Fibroblast of skin of scalp (primary cell): ENCODE results near the gene CAPN15.

Source experiments
- DNase-seq: peaks from one replicate; pipeline ENCODE4 v3.0.0-alpha.2; 2013

The CAPN15 gene

DNA sequence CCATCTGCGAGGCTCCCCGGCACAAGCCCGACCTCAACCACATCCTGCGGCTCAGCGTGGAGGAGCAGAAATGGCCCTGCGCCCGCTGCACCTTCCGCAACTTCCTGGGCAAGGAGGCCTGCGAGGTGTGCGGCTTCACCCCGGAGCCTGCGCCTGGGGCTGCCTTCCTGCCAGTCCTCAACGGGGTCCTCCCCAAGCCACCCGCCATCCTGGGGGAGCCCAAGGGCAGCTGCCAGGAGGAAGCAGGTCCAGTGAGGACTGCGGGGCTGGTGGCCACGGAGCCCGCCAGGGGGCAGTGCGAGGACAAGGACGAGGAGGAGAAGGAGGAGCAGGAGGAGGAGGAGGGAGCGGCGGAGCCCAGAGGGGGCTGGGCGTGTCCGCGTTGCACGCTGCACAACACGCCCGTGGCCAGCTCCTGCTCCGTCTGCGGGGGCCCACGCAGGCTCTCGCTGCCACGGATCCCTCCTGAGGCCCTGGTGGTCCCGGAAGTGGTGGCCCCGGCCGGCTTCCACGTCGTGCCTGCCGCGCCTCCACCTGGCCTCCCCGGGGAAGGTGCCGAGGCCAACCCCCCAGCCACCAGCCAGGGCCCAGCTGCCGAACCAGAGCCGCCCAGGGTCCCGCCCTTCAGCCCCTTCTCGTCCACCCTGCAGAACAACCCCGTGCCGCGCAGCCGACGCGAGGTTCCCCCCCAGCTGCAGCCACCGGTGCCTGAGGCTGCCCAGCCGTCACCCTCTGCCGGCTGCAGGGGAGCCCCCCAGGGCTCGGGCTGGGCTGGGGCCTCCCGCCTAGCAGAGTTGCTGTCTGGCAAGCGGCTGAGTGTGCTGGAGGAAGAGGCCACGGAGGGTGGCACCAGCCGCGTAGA, 19.6 kb downstream of the CAPN15 start:
- no peak for DNase-seq

DNA sequence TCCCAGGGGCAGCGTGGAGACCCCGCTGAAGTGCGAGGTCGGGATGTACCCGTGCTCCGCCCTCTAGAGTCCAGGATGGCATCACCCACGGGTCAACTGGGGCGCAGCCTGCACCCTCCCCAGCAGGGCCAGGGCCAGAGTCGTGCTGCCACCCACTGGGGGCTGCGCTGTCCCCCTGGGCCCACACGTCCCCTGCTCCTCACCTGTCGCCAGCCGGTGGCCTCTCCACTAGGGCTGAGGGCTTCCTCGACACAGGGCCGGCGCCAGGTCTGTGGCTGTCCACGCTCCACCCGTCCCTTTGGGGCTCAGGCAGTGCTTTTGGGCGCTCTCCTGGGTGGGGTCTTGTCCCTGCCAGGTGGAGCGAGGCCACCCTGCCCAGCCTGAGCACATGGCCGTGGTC, 21.1 kb downstream of the CAPN15 start:
- no peak for DNase-seq

DNA sequence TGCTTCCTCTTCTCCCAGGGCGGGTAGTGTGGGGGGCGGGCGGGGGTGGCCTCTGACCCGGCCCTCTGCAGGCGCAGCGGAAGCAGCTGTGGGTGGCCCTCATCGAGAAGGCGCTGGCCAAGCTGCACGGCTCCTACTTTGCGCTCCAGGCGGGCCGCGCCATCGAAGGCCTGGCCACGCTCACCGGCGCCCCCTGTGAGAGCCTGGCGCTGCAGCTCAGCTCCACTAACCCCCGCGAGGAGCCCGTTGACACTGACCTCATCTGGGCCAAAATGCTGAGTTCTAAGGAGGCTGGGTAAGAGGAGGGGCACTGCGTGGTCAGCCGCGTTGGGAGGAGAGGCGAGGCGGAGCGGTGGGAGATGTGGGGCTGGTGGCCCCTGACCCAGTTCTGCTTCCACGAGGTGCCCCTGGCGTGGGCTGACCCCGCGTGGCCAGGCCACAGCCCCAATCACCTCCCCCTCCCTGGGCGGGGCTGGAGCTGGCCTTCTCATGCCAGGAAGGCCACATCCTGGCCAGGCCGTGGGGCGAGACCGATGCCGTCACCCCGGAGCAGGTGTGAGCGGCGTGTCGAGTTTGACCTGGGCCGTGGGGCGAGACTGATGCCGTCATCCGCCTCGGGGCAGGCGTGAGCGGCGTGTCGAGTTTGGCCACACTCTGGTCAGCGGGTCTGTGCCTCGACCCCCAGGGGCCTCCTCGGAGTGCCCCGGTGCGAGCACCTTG, 22.2 kb downstream of the CAPN15 start:
- no peak for DNase-seq

DNA sequence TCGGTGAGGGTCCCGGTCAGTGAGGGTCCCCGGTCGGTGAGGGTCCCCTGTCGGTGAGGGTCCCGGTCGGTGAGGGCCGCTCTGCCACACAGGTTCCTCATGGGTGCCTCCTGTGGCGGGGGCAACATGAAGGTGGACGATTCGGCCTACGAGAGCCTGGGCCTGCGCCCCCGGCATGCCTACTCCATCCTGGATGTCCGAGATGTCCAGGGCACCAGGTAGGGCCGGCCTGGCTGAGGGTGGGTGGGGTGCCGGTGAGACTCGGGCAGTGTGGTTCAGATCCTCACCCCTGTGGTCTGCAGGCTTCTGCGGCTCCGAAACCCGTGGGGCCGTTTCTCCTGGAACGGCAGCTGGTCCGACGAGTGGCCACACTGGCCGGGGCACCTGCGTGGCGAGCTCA, 23.7 kb downstream of the CAPN15 start:
- DNase-seq = no peak

DNA sequence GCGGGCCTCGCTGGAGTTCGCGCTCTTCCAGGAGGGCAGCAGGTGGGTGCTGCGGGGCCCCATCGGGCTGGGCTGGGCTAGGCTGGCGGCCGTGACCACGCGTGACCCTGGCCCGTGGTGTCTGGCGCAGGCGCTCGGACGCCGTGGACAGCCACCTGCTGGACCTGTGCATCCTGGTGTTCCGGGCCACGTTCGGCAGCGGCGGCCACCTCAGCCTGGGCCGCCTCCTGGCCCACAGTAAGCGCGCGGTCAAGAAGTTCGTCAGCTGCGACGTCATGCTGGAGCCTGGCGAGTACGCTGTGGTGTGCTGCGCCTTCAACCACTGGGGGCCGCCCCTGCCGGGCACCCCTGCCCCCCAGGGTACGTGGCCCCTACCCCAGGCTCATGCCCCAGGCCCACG, 24.7 kb downstream of the CAPN15 start:
- no peak for DNase-seq

DNA sequence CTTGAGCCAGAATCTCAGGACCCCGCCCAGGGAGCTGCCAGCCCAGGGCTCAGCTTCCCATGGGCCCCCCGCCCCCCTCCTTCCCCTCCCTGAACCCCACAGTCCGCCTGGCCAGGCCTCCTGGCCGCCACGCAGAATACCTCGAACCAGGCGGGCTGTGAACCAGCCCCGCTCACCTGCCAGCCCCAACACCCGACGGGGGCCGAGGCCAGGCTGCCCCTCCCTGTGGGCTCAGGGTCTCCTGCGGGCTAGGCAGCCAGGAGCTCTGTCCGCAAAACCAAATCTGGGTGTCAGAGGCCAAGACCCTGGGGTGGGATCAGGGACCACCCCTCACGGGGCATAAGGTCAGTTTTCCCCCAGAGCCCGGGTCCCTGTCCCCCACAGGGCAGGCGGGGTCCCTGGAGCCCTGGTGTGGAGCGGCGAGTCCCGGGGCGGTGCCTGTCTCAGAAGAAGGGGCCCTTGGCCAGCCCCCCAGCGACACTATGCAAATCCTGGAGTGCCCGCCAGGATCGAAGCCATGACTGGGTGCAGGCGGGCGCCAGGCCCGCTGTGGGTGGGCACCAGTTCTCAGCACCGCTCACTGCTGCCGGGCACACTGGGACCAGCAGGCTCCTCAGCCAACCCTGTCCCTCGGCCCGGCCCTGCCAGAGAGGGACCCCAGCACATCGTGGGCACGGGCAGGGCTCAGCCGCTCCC, 26.2 kb downstream of the CAPN15 start:
- no peak for DNase-seq

DNA sequence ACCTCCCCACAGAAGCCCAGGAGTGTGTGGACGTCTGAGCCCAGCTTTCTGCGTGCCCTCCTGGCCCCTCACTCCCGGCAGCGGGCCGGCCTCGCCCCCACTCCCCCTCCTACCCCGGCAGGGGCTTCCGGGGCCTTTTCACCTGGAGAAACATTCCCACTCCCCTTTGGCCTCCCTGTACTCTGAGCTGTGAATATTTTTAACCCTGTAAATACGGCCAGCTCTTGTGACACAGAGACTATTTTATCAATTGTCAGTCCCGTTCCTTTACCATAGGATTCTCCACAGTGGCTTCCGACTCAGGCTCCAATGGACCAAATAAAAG, 26.7 kb downstream of the CAPN15 start:
- no peak for DNase-seq

DNA sequence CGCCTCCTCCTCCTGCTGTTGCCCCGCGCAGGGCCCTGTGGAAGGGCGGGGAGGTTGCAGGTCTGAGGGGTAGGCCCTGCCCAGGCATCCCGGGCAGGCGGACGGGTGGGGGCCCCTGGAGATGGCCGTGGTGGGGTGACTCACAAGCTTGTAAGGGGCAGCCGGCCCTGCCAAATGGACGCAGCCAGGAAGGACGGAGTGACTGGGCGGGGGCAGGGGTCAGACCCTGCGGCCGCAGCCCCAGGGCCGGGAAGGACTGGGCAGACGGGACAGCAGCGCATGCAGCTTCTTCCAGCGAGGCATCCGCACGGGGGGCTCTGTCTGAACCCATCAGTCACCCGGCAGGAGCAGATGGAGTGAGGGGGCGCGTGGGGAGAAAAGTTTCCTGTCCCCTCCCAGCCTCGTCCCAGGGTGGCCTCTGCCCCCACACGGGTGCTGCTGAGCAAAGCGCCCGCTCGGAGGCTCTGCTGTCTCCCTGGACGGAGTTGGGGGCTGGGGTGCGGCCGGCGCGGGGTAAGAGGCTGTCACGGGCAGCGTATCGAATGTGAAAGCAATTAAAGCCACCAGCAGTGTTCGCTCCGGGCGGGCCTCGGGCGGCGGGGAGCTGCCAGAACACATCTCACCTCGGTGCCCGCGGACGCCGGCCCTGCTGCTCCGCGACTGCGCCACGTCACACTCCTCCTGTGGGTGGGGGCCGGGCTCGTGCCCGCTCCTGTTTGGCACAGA, 27.3 kb downstream of the CAPN15 start:
- peak; percentile 14 for DNase-seq

DNA sequence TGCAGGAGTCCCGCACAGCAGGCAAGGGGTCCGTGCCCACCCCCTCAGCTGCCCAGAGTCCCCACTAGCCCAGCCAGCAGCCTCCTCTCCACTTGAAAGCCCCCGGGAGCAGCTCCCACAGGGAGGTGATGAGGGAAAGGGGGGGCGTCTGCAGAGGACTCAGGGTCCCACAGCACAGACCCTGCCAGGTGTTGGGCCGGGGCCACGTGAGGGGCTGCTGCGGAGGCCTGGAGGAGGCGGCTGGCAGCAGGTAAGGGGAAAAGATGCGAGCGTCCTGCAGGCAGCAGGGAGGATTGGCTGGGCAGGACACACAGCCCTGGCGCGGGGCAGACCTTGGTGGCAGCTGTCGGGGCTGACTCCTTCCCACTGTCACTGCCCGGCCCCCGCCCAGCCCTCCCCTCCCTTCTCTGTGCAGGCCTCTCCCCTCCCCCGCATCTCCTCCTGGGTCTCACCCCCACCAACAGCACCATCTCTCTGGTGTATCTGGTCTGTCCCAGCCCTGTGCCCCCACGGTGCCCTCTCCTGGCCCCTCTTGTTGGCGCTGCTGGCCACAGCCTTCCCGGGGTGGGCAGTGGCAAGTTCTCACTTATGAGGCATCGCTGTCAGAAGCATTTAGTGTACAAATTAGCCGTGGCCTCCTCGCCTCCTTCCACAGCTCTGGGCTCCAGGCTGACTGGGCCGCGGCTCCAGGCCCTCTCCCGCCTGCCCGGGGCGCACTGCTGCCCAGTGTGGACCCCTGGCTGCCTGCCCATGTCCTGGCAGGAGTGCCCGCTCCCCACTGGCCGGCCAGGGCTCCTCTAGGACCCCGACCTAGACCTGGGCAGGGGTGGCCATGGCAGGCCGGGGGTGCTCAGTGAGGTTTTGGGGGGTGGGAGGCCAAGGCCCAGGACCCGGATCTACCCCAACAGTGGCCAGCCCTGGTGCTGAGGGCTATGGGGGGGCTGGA, 28.3 kb downstream of the CAPN15 start:
- no peak for DNase-seq

DNA sequence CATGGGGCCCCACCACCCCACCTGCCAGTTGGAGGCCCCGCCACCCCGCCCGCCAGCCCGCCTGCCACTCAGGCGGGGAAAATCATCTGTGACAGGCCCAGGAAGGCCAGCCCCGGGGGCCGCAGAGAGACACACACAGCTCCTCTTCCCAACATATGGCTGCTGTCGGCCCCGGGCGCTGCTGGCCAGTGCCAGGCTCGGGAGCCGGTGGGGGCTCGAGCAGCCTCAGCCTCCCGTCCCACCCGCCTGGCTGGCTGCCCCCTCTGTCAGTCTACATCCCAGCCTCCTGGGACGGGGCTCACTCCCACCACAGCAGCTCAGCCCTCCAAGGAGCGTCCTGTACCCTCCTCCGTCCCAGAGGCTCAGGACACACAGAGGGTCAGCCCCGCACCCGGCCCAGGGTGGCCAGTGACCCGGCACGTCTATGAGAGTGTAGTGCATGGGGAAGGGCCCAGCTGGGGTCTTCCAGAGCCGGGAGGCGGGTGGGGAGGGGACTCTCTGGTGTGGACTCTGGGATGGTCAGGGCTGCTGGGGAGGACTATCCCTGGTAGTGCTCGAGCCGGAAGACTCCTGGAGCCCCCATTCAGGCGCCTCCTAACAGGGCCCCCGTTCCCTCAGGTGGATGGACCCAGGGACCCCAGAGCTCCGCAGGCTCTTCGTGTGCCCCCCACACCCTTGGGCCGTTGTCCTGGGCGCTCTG, 29.1 kb downstream of the CAPN15 start:
- DNase-seq = no peak

DNA sequence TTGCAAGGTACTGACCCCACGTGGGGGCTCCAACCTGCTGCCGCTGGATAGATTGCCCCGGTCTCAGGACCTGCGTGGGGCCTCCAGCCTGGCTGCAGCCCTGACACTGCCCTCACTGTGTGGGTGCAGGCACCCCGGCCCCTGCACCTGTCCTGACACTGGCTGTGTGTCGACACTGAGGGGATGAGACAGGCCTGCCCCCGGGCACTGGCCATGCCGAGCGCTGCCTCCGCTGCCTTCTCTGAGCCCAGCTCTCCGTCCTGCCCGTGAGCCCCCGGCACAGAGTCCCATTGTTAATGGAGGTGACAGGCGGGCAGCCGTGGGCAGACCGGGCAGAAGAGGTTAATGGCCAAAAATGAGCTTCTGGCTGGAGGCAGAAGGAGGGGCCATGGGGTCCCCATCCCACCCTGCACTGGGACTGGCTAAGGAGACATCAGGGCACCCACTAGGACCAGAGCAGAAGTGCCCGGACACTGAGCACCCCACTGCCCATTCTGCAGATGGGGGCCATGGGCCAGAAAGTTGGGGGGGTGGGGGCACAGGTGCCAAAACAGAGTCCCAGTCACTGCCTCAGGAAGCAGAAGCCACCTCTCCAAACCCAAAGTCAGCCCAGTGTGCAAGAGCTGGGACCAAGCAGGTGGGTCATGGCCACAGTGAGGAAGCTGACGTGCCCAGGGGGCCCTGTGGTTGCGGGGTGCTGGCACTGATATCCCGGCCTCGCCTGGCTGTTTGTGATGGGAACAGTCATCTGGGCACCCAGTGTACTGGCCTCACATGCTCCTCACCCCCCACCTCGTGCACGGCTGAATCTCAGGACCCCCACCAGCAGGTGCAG, 30.2 kb downstream of the CAPN15 start:
- no peak for DNase-seq

DNA sequence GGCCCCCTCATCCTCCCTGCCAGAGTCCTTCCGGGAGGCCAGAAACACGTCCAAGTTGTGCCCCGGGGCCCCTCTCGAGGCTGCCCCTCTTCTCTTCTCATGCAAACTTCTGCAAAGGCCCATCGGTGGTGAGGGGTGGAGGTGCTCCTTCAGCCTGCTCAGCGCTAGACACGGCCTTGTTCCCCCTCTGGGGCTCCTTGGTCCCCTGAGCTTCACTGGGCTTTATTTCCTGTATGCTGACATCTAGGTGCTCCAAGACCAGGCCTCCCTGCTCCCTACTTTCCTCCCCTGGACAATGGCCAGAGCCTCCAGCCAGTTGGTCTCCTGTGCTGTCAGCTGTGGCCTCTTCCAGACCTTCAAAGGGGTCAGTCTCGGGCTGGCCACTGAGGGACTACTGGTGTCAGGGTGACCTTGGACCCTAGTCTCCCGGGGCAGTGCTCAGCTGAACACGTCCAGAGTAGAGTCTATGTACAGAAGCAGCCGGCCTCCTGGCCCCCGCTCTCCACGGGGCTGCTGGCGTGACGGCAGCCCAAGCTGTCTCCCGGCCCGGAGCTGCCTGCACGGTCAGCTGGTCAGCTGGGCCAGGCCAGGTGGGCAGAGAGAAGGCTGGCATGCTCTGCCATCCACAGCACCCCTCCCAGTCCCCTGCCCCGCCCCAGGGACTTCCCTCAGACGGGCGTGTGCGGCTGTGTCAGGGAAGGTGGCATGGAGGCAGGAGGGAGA, 30.9 kb downstream of the CAPN15 start:
- DNase-seq = no peak

DNA sequence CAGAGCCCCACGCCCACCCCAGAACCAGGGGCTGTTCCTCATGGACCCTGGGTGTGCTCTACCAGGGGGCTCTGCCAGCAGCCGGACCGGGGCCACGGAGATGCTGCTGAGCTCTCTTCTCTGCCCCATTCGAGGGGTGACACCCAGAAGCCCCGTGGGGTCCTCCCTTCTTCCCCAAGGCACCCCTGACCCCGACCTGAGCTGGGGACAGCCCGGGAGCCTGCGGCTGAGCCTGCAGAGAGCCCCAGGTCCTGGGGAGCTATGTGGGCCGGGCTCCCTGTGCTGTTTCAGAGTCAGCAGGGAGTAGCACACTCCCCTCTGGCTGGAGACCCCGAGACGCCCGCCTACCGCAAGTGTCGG, 31.5 kb downstream of the CAPN15 start:
- no peak for DNase-seq

DNA sequence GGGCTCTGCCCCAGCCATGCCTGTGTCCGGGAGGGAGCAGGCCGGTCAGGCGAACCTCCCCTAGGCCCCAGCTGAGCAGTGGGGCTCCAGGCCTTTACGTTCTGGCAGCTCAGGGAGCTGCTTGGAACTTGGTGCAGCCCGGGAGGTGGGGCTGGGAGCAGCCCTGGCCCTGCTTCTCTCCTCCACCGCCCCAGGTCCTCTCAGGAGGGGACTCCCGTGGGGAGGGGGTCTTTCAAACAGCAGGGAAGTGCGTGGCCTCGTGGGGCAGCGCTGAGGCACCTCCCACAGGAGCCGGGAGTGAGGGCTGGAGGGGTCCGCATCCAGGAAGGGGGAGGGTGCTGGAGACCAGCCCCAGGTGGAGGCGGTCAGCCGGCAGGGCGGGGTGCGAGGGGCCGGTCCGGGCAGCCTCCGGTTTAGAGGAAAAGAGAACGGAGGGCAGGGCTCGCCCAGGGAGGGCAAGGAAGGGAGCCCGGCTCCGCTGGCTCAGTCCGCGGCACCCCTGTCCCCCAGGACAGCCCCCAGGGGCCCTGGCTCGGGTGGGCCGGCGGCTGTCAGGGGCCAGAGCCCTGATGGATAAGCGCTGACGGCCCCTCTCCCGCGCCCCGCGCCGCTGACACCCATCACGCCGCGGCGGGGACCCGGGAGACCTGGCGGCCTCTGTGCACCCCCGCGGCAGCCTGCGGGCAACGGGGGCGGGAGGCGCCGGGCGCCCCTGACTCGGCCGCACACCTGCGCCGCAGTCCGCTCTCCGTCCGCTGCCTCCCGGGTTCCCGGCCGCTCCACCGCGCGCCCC, 32.1 kb downstream of the CAPN15 start:
- DNase-seq = no peak

DNA sequence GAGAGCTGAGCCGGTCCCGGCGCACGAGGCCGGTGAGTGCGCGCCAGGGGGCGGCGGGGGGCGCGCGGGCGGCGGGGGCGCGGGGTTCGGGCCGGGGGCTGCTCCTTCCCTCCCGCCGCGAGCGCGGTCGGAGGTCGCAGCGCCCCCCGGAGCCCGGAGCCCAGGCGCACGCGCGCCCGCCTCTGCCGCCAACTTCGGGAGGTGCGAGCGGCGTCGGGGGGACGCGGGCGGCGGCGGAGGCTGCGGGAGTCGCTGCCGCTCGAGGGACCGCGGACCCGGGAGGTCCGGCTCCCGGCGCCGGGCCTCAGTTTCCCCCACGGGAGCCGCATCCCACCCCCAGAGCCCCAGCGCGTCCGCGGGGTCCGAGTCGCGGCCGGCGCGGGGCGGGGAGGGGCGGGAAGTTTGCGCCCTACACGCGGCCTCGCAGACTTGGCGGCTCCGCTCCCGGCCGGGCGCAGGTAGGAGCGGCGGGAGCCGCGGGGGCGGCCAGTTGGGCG, 32.7 kb downstream of the CAPN15 start, which contains the start of gene PRR35:
TSS of gene PRR35 (plus strand) at position 191 of the 497 bp plus-strand sequence. CDS start 2,901 bp downstream, outside the sequence.
- DNase-seq = no peak

DNA sequence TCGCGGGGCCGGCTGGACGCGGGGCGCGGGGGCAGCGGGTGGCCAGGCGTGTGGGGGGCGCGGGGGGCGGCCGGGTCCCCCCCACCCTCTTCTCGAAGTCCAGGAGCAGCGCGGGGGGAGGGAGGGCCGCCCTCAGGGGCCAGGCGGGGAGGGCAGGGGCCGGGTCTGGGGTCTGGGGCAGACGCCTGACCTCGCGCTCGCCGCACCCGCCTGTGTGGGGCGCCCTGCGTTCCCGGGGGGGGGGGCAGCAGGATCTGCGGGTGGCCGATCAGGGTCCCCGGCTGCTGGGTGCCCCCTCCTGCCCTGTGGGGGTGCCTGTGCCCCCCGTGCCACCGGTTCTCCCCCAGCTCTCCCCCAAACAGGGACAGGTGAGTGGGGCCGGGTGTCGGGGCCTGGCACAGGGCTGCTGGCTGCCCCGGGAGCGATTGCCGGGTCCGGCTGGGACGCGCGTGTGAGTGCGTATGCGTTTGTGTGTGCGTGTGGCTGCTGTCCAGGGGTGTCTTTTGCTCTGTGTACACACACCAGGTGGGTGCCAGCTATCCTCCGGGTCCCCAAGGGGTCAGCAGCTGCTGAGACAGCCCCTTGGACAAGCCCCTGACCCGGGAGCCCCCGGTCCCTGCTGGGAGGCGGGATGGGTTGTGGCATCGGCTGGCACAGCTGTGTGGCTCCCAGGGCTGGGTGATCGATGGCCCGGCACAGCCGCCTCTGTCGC, 33.3 kb downstream of the CAPN15 start:
- no peak for DNase-seq

DNA sequence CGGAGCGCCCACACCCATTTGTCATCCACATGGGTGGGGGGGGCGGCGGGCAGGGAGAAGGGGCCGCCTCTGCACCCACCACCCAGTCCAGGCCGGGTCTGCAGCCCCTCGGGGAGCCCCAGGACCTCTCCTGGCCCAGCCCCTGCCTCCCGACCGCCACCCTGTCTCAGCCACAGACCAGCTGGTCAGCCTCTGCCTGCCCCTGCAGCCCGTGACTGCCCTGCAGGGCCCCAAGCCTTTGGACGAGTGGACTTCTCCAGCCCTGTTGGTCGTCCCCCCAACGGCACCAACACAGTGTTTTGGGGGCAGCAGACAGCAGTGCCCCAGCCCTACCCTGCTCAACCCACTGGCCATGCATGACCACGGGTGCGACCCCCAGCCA, 33.9 kb downstream of the CAPN15 start:
- DNase-seq = no peak
